ENCODE data around the gene BECN2.

Gene BECN2, protein sequence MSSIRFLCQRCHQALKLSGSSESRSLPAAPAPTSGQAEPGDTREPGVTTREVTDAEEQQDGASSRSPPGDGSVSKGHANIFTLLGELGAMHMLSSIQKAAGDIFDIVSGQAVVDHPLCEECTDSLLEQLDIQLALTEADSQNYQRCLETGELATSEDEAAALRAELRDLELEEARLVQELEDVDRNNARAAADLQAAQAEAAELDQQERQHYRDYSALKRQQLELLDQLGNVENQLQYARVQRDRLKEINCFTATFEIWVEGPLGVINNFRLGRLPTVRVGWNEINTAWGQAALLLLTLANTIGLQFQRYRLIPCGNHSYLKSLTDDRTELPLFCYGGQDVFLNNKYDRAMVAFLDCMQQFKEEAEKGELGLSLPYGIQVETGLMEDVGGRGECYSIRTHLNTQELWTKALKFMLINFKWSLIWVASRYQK

DNA sequence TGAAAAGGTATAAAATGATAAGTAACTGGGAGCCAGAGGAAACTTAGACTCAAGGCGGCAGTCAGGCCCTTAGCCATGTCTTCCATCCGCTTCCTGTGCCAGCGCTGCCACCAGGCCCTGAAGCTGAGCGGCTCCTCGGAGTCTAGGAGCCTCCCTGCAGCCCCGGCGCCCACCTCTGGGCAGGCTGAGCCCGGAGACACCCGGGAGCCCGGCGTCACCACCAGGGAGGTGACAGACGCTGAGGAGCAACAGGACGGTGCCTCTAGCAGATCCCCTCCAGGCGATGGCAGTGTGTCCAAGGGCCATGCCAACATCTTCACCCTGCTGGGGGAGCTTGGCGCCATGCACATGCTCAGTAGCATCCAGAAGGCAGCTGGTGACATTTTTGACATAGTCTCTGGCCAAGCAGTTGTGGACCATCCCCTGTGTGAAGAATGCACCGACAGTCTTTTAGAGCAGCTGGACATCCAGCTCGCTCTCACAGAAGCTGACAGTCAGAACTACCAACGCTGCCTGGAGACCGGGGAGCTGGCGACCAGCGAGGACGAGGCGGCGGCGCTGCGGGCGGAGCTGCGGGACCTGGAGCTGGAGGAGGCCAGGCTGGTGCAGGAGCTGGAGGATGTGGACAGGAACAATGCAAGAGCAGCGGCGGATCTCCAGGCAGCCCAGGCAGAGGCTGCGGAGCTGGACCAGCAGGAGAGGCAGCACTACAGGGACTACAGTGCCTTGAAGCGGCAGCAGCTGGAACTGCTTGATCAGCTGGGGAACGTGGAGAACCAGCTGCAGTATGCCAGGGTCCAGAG, at the start of gene BECN2:
TSS of gene BECN2 (plus strand) at position 76 of the 803 bp plus-strand sequence. CDS start at position 76, 0 bp downstream.
- DNase-seq: peak; percentile 40

DNA sequence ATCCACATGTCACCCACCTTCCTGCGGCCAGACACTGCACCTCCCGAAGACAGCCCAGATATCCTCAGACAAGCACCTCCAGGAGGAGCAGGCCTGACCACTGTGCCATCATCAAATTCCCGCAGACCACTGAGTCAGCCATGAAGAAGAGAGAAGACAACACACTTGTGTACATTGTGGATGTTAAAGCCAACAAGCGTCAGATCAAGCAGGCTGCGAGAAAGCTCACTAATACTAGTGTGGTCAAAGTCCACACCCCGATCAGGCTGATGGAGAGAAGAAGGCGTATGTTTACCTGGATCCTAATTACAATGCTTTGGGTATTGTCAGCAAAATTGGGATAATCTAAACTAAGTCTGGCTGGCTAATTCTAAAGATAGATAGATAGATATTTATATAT, 41.4 kb upstream of the BECN2 start:
- no peak for DNase-seq

DNA sequence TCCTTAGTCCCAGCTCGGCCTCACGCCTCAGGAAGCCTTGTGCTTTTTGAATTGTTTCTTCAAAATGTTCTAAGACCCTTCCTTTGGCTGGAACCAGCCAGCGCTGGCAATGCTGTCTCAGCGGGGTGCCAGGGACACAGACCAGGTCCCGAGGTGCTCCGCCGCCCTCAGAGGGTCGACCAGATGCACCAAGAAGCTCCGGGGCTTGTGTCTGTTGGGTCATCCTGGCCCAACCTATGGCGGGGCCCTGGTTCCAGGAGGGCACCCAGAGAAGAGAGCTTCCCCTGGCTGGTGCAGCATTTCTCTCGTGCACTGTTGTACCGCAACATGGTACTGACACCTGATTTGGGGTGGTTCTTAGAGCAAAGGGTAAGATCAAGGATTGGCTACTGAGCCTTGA, 40.1 kb upstream of the BECN2 start:
- DNase-seq: no peak

DNA sequence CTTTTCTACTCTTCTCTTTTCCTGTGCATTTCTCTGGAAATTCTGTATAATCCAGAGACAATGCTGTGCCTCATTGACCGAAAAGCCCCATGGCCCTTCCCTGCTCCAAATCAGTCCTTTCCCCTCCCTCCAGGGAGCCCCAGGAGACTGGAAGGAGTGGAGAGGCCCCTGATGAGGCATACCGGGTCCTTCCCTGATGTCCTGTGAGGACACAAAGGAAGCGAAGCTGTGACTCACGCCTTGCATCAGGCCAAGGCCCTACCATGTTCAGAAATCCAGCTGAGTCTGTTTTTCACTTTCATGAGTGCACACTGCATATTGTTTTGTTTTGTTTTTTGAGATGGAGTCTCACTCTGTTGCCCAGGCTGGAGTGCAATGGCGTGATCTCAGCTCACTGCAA, 38.7 kb upstream of the BECN2 start:
- no peak for DNase-seq

DNA sequence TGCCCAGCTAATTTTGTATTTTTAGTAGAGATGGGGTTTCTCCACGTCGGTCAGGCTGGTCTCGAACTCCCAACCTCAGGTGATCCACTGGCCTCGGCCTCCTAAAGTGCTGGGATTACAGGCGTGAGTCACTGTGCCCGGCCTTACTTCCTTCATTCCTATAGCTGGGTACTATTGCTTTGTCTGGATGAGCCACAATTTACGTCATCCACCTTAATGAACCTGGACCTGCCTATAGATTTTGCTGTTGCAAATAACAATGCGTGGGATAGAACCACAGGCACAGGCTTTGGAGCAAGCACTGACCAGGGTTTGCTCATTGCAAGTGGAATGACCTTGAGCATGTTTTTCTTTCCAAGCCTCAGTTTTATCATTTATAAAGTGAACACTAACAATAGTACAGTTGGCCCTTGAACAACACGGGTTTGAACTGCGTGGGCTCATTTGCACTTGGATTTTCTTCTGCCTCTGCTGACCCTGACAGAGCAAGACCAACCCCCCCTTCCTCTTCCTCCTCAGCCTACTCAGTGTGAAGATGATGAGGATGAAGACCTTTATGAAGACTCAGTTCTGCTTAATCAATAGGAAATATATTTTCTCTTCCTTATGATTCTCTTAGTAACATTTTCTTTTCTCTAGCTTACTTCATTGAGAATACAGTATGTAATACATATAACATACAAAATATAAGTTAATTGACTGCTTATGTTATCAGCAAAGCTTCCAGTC, 33.3 kb upstream of the BECN2 start:
- DNase-seq: no peak

DNA sequence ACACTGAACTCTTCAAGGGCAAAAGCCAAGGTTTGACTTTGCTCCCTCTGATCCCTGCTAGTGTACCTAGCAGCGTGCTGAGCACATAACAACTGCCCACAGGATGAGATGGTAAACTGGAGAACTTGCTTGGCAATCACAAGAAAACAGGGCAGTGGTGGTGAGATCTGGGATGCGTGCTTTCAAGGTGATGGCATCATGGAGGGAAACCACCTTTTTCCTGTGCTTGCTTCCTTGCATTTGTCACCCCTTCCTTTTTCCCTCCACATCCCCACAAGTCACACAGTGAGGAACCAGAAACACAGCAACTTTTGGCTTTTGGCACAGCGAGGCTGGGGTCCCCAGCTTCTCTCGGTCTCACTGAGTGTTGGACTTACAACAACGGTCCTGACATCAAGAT, 31.4 kb upstream of the BECN2 start:
- DNase-seq: no peak

DNA sequence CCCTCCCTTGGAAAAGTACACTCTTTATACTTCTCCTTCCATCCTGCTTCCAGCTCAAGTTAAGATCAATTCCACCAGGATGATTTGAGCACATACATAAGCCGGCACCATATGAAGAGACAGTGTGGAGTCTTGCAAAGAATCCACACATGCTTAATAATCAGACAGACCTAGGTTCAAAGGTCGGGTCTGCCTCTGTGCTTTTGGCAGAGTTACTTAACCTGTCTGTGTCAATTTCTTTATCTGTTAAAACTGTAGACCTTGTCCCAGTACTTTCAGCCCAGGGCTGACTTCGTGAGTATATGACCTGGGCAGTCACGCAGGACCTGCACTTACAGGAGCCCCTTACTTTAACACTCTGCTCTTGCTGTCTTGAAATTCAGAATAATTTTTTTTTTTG, 30.2 kb upstream of the BECN2 start:
- no peak for DNase-seq

DNA sequence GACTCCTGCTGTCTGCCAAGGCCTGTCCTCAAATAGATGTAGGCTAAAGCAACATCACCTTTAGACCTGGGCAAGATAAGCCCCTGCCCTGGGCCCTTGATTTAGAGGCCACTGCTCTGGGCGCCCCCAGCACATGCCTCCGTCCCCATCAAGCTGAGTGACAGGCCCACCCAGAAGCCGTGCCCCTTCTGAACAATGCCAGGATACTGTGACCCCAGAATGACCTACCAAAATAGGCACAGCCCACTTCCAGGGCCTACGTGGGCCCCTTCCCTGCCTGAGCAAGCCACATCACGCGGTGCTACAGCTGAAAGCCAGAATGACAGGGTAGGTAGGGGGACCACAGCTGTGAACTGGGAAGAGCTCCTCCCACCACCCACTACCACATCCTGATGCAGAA, 24.7 kb upstream of the BECN2 start:
- DNase-seq: no peak

DNA sequence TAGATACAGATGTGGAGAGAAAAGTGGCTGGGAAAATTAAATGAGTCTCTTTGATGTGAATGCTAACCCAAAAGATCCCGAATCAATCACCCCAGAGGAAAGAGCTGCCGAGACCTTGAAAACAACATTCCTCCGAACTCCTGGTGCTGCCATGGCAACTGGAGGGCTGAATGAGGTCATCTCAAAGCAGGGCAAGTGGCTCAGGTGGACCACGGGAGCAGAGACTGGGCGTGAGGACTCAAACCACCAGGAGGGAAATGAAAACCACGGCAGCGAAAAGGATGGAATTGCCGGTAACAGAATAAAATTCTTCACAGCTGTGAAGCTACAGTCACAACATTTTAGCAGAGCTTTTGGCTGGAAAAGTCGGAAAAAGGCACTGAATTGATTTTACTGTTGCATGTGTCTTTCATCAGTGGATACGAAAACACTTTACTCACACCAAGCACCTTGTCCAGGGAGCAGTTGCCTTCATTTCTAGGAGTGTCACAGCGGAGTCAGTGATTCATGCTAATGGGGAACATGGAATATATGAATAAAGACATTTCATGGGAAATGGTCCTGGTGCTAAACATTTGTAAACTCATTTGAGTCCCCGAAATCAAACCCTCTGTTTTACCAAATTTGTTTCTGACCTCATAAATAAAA, 23.2 kb upstream of the BECN2 start:
- DNase-seq: no peak

DNA sequence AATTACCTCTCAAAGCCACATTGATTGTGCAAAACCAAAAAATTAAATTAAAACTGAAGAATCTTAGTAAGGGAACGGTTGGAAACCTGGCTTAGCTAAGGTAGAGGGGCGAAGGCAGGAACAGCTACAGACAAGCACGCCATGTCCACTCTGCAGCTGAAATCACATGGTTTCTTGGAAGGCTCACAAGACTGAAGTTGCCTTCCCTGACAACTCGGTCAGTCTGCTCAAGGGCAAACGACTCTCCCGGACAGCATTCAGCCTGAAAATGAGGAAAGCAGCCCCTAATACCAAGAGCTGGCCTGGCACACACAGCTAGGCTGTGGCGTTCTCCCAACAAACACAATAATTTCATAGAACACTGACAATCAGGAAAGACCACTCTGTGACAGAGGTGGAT, 22.7 kb upstream of the BECN2 start:
- no peak for DNase-seq

DNA sequence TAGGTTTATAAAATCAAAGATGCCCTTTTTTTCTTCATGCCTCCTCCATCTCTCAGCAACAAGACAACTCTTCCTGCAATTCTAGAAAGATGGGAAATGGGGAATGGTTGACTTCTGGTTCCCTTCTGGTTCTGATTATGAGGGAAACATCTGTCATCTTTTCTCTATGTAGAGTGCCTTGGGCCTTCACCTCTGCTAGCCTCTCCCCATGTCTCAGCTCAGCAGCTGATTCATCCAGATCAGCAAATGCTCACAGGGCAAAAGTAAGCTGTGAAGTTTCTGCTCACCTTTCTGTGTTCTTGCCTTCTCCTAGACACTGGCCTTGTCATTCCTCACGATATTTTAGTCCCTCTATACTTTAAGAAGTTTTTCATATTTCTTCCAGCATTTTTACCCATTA, 17.8 kb upstream of the BECN2 start:
- no peak for DNase-seq

DNA sequence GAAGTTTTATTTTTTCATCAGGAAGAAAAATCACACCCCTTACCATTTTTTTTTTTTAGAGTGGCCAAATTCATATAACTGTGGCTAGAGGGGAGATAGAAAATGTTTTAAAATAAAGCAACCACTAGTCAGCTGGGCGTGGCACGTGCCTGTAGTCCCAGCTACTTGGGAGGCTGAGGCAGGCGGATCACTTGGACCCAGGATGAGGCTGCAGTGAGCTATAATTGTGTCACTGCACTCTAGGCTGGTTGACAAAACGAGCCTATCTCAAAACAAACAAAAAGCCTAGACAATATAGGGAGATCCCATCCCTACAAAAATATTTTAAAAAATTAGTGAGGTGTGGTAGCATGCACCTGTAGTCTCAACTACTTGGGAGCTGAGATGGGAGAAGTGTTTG, 14.8 kb upstream of the BECN2 start:
- DNase-seq: no peak

DNA sequence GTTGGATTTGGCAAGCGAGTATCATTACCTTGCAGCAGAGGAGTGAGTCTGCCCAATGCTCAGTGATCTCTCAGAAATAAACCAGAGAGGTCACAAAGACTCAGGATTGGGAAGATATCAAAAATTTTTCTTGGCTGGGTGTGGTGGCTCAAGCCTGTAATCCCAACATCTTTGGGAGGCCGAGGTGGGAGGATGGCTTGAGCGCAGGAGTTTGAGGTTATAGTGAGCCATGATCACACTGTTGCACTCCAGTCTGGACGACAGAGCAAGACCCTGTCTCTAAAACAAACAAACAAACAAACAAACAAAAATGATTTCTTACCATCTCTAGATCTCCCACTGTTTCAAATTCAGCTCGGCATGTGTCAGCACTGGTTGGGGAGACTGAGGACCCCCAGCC, 13.3 kb upstream of the BECN2 start:
- DNase-seq: no peak

DNA sequence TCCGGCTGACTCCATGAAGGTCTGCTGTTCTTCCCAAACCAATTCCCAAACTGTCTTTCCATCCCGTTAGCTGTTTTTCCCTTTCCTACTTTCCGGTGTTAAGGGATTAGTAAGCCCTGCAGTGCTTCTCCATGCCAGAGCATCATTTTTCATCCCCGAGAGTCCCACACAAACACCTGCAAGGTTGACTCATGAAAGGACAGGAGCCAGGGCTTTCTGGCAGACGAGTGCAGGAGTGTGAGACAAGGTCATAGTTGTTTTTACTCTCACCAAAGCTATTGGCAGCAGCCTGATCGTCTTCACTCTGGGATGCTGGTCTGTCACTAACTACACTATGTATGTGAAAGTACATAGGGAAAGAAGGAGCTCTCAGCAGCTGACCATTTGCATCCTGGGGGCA, 10.2 kb upstream of the BECN2 start:
- no peak for DNase-seq

DNA sequence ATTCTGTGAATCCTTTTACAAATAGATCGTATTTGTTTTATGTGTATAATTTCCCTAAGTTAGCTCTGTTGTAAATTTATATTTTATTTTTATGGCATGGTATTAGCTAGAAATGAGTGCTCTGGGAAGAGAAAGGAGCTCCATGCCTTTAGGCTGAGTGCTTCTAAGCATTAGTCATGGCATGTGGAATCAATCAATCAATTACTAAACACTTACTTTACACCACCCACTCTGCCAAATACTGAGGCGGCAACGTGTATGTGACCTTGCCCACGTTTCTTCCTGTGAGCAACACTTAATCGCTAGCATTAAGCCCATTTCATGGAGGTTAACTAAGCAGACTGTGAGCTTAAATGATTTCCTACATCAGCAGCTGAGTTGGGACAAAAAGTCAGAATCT, 7.2 kb upstream of the BECN2 start:
- no peak for DNase-seq

DNA sequence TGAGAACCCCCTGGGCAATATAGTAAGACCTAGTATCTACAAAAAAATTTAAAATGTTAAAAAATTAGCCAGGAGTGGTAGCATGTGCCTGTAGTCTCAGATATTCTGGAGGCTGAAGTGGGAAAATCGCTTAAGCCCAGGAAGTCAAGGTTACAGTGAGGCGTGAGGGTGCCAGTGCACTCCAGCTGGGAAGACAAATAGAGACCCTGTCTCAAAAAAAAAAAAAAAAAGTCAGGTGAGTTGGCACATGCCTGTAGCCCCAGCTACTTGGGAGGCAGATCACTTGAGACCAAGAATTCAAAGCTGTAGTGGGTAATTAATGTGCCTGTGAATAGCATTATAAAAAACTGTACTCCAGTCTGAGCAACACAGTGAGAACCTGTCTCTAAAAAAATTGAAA, 4.6 kb downstream of the BECN2 start:
- no peak for DNase-seq

DNA sequence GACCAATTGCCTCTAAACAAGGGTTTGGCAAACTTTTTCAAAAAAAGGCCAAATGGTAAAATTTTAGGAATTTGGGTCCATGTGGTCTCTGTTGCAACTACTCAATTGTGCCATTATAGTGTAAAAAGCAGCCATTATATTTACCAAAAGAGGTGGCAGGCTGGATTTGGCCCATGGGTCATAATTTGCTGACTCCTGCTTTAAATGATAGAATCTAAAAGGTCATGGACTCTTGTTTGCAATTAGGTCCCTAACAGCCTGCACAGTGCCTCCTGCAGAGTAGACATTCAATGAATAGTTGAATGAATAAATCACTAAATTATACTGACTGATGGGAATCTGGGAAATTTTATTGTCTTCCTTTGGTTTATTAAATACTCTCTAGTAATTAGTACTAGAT, 6.2 kb downstream of the BECN2 start:
- no peak for DNase-seq

DNA sequence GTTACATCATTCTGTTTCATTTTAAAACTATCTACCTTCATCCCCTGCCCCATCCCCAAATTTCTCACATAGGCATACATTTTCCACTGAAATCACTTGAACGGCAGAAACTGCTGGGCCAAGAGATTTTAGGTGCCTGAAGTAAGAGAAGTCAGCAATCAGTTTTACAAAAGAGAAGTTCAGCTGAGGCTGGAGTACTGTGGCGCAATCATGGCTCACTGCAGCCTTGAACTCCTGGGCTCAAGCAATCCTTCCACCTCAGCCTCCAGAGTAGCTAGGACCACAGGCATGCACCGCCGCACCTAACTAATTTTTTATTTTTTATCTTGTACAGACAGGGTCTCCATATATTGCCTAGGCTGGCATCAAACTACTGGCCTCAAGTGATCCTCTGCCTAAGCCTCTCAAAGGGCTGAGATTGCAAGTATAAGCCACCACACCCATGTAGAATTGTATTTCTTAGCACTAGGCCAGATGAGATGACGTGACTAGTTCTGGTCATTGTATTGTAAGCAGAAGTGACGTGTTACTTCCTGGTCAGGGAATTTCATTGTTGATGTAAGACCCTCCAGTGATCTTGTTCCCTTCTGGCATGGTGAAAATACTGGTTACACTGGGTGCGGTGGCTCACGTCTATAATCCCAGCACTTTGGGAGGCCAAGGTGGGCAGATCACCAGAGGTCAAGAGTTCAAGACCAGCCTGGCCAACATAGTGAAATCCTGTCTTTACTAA, 7.1 kb downstream of the BECN2 start:
- DNase-seq: no peak

DNA sequence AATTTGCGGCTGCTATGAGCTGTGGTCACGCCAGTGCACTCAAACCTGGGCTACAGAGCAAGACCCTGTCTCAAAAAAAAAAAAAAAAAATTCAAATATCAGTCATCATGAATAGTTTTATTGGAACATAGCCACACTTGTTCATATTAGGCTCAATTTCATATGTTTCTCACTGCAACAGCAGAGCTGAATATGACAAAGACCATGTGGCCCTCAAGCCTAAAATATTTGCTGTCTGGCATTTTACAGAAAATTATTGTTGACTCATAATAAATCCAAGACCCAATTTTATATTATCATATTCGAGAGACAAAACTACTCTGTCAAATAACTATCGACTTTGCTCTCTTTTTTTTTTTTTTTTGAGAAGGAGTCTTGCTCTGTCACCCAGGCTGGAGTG, 11.0 kb downstream of the BECN2 start:
- DNase-seq: no peak

DNA sequence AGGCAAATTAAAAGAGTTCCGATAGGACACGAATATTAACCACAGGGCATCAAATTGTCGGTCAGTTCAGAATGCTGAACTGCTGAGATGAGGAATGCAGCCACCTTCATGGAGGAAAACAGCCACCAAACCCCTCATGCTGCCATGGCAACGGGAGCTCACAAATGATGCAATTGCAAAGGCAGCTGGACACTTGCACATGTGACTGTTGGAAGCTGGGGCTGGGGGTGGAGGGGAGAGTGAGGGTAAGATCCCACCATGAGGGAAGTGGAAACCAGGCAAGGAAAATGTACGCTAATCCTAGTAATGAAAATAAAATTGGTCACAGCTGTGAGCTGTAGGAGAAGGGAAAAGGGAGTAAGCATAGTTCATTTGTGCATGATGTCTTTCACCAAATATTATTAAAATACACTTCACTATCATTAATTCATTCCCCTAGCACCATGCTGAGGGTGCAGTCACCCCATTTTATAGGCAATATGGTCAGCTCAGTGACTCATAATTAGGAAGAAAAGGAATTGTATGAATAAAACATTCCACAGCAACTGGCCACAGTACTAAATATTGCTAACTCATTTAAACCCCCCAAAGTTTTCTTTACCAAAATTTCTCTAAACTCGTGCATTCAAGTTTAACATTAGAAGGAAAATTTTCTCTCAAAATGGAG, 15.3 kb downstream of the BECN2 start:
- no peak for DNase-seq

DNA sequence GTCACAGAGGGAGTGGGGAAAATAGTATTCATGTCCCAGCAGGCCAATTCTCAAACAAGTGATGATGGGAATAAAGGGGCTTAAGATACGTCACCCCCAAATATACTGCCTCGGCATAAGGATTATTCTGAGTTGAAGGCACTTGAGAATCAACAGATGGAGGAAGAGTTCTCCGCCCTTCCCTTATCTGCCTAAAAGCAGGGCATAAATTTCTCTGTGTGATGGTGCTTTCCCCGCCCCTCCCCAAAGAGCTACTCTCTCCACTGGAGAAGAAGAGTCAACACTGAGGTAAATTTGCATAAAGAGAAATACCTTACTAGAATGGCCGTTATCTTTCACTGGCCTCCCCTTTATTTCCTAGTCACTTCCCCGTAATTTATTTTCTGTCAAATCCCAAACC, 18.7 kb downstream of the BECN2 start:
- DNase-seq: no peak

DNA sequence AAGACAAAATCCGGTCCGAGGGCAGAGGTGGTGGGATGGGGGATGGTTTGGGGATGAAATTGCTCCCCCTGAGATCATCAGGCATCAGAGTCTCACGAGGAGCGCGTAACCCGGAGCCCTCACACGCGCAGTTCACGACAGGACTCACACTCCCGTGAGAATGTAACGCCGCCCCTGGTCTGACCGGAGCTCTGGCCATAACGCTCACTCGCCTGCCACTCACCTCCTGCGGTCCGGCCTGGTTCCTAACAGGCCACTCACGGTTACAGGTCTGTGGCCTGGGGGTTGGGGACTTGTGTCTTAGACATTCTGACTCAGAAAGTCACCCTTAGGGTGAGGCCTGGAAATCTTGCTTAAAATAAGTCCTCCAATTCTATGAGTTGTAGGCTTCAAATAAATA, 21.5 kb downstream of the BECN2 start:
- no peak for DNase-seq

Data from NCI-H510A (cell line).